GM18507 (cell line): Measurements from ENCODE around the gene ULK4.
"Not testable (repeated sequence)": the region's sequence is repeated elsewhere in the genome, so short reads cannot be mapped to it uniquely, and the experiment has no call there.

Experiments used
- DNase-seq: peaks from one replicate; pipeline ENCODE4 v3.0.0; 2011; ENCODE audit warnings: low read depth; ENCODE audit not compliant: insufficient read length; ENCODE audit errors: extremely low spot score
- FAIRE-seq: peaks from 2 replicates; lab custom pipeline; 2011; peaks lifted over from hg19 to GRCh38; lab: Jason Lieb, UNC

The ULK4 gene

GRCh38 chr3:41308119-41308518 is 653.8 kb downstream of the ULK4 start:
- DNase-seq (no peak), FAIRE-seq (no peak)

GRCh38 chr3:41307065-41307464 is 654.8 kb downstream of the ULK4 start:
- DNase-seq = no peak
- no peak for FAIRE-seq

- DNase-seq (no peak), FAIRE-seq (no peak)
Observed at GRCh38 chr3:41304593-41304992, 657.3 kb downstream of the ULK4 start.

- DNase-seq = no peak
- no peak for FAIRE-seq
Observed at GRCh38 chr3:41302295-41302694, 659.6 kb downstream of the ULK4 start.

- DNase-seq (no peak), FAIRE-seq (no peak)
Observed at GRCh38 chr3:41301548-41301947, 660.4 kb downstream of the ULK4 start.

GRCh38 chr3:41299036-41299435 is 662.9 kb downstream of the ULK4 start:
- DNase-seq (no peak), FAIRE-seq (no peak)

GRCh38 chr3:41297750-41298149 is 664.2 kb downstream of the ULK4 start:
- no peak for DNase-seq
- FAIRE-seq = no peak

GRCh38 chr3:41296556-41296955 is 665.3 kb downstream of the ULK4 start:
- DNase-seq = no peak
- no peak for FAIRE-seq

- DNase-seq (no peak), FAIRE-seq (no peak)
Observed at GRCh38 chr3:41295740-41296139, 666.2 kb downstream of the ULK4 start.

GRCh38 chr3:41293169-41293681 is 668.7 kb downstream of the ULK4 start:
- no peak for FAIRE-seq
- DNase-seq = no peak

GRCh38 chr3:41290736-41291135 is 671.2 kb downstream of the ULK4 start:
- FAIRE-seq (no peak), DNase-seq (no peak)

GRCh38 chr3:41290306-41290705 is 671.6 kb downstream of the ULK4 start:
- DNase-seq (no peak), FAIRE-seq (no peak)

GRCh38 chr3:41288785-41289184 is 673.1 kb downstream of the ULK4 start:
- DNase-seq = no peak
- no peak for FAIRE-seq

- DNase-seq (no peak), FAIRE-seq (no peak)
Observed at GRCh38 chr3:41286305-41286704, 675.6 kb downstream of the ULK4 start.

GRCh38 chr3:41284934-41285333 is 677.0 kb downstream of the ULK4 start:
- not testable (repeated sequence) for FAIRE-seq, DNase-seq

- DNase-seq = no peak
- no peak for FAIRE-seq
Observed at GRCh38 chr3:41277790-41278465, 684.0 kb downstream of the ULK4 start.

GRCh38 chr3:41276191-41276590 is 685.7 kb downstream of the ULK4 start:
- DNase-seq (no peak), FAIRE-seq (no peak)

GRCh38 chr3:41274944-41275668 is 686.8 kb downstream of the ULK4 start:
- FAIRE-seq (no peak), DNase-seq (no peak)

GRCh38 chr3:41272667-41273066 is 689.2 kb downstream of the ULK4 start:
- DNase-seq (no peak), FAIRE-seq (no peak)

GRCh38 chr3:41267975-41268640 is 693.8 kb downstream of the ULK4 start:
- DNase-seq (no peak), FAIRE-seq (no peak)
